GM12873 (cell line): ENCODE data around the gene CTR9.

Source experiments
- TF ChIP-seq, protein P1 (sequence below): IDR thresholded peaks from 2 replicates; pipeline ENCODE4 v1.5.1; 2012; ENCODE audit warnings: low read depth, mild to moderate bottlenecking, moderate library complexity, low read length, control low read depth; ENCODE audit not compliant: insufficient read depth; ENCODE audit errors: missing control alignments

The CTR9 gene

DNA sequence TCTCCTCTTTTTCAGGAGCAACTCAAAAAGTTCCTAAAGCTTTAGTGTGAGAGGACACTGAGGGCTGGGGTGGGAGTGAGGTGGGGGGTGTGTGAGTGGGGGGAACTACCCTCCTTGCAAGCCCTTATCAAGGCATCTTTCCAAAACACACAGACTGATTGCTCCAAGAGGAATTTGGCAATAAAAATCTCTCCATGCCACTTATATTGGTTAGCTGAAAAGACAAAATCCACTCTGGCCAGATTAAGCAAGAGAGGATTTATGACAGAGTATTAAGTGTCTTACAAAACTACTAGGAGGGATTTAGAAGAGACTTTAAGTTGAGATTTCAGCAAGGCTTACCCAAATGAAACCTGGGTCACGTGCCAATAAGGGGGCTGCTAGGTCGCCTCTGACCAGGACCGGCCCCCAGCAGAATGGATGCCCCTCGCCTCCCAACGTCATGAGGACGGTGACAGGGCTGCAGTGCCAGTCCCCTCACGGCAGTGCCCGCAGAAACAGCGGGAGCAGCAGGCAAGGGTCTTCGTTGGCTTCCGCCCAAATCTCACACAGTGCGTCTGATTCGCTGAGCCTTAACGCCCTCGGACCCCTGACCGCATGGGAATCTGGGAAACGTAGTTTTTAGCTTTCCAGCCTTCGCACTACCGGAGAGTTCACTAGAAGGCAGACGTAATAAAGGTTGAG, 22.1 kb upstream of the CTR9 start:
- TF ChIP-seq, protein P1, sequence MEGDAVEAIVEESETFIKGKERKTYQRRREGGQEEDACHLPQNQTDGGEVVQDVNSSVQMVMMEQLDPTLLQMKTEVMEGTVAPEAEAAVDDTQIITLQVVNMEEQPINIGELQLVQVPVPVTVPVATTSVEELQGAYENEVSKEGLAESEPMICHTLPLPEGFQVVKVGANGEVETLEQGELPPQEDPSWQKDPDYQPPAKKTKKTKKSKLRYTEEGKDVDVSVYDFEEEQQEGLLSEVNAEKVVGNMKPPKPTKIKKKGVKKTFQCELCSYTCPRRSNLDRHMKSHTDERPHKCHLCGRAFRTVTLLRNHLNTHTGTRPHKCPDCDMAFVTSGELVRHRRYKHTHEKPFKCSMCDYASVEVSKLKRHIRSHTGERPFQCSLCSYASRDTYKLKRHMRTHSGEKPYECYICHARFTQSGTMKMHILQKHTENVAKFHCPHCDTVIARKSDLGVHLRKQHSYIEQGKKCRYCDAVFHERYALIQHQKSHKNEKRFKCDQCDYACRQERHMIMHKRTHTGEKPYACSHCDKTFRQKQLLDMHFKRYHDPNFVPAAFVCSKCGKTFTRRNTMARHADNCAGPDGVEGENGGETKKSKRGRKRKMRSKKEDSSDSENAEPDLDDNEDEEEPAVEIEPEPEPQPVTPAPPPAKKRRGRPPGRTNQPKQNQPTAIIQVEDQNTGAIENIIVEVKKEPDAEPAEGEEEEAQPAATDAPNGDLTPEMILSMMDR, result no peak

GRCh38 chr11:10730151-10730550, 20.9 kb upstream of the CTR9 start:
- TF ChIP-seq, protein P1, result no peak

DNA sequence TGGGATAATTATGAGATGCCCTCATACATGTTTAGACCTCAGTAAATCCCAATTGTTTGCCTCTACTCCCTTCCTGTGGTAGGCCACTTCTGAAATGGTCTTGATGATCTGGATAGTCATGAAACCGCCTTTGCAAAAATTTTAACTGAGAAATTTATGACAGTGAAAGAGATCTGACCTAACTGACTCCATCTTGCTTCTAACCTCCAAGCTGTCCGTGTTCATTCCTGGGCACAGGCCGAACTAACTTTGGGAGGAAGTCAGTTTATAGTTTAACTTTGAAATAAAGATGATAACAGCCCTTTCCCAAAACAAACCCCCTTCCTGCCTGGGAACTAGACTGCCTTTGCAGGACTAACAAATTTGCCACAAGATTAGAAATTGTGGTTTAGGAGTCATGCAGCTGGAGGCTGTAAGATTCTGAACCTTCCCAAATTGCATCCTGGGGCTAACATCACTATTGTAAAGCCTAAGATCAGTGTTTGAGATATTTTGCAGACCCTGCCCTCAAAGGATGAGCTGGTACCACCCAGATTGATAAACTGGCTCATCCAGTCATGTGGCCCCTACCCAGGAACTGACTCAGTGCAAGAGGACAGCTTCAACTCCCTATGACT, 19.9 kb upstream of the CTR9 start:
- TF ChIP-seq, protein P1, result no peak

GRCh38 chr11:10735481-10736475, 15.3 kb upstream of the CTR9 start:
- TF ChIP-seq, protein P1, result peak; percentile 97

GRCh38 chr11:10742460-10743208, 8.4 kb upstream of the CTR9 start:
- TF ChIP-seq, protein P1, result no peak

- TF ChIP-seq, protein P1, result no peak
These were observed 7.6 kb upstream of the CTR9 start for GRCh38 chr11:10743354-10744000.
